A549 (cell line): ENCODE measurements around the gene TM4SF1.
"Not testable (repeated sequence)": the region's sequence is repeated elsewhere in the genome, so short reads cannot be mapped to it uniquely, and the experiment has no call there.

ENCODE experiments used
- CTCF ChIP-seq: fragments of >200 bp; sonication (Bioruptor Twin); formaldehyde crosslinking; IDR thresholded peaks from 3 replicates; pipeline ENCODE4 v1.5.1; 2016
- MAX ChIP-seq: IDR thresholded peaks from 2 replicates; pipeline ENCODE4 v1.6.1; 2012
- POLR2A ChIP-seq: IDR thresholded peaks from 2 replicates; pipeline ENCODE4 v1.6.1; 2012; ENCODE audit warnings: mild to moderate bottlenecking, low read length
- TP53 ChIP-seq: fragments of 250-450 bp; sonication (Bioruptor Pico); IDR thresholded peaks from 2 replicates; pipeline ENCODE4 v1.5.0; 2021; ENCODE audit warnings: mild to moderate bottlenecking, moderate library complexity

- not testable (repeated sequence) for TF ChIP-seq CTCF, MAX, POLR2A, TP53
Observed at GRCh38 chr3:149380220-149380619, 2.8 kb upstream of the TM4SF1 start.
